IMR-90 (cell line): ENCODE results near the gene FASLG.

ENCODE experiments used
- BHLHE40 ChIP-seq: fragments of 150-350 bp; IDR thresholded peaks from 2 replicates; pipeline ENCODE4 v1.6.1; 2016; ENCODE audit warnings: mild to moderate bottlenecking, low read depth, low read length
- CHD1 ChIP-seq: IDR thresholded peaks from 2 replicates; pipeline ENCODE4 v1.6.1; 2012; ENCODE audit warnings: low read depth, low read length, improper control_type of control experiment
- CTCF ChIP-seq: conservative IDR thresholded peaks from 2 replicates; pipeline ENCODE4 v1.5.1; 2012; ENCODE audit warnings: mild to moderate bottlenecking, low read depth, low read length, improper control_type of control experiment
- FOS ChIP-seq: fragments of 150-350 bp; IDR thresholded peaks from 2 replicates; pipeline ENCODE4 v1.6.1; 2016; ENCODE audit warnings: low read depth, low read length
- MAFK ChIP-seq: IDR thresholded peaks from 2 replicates; pipeline ENCODE4 v1.6.1; 2012; ENCODE audit warnings: low read depth, low read length, improper control_type of control experiment
- POLR2A ChIP-seq: IDR thresholded peaks from 2 replicates; pipeline ENCODE4 v1.6.1; 2012; ENCODE audit warnings: mild to moderate bottlenecking, low read depth, low read length
- RAD21 ChIP-seq: IDR thresholded peaks from 2 replicates; pipeline ENCODE4 v1.6.1; 2012; ENCODE audit warnings: low read length, improper control_type of control experiment

DNA sequence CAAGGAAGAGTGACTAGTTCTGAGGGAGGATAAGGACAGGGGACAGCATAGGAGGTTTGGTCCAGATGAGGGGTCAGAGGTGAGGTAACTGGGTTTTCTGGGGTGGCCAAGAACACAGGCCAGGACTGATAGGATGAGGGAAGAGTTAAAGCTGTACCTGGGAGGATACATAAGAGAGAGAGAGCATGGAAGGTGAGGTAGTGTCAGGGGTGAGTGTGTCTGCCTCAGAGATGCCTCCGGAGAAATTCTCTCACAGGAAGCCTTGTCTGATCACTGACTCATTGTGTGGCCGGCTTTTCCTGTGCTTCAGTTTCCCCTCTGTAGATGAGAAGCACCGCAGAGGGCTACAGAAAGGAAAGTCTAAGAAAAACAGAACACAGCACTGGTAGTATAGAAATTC lies 40.2 kb downstream of the FASLG start:
- TF ChIP-seq FOS: no peak
- TF ChIP-seq CTCF: no peak
- TF ChIP-seq POLR2A: no peak
- no peak for TF ChIP-seq BHLHE40
- no peak for TF ChIP-seq CHD1
- TF ChIP-seq MAFK: no peak
- no peak for TF ChIP-seq RAD21
